ENCODE measurements around the gene SLC35F6.
"Not testable (repeated sequence)": the region's sequence is repeated elsewhere in the genome, so short reads cannot be mapped to it uniquely, and the experiment has no call there.

The SLC35F6 gene

DNA sequence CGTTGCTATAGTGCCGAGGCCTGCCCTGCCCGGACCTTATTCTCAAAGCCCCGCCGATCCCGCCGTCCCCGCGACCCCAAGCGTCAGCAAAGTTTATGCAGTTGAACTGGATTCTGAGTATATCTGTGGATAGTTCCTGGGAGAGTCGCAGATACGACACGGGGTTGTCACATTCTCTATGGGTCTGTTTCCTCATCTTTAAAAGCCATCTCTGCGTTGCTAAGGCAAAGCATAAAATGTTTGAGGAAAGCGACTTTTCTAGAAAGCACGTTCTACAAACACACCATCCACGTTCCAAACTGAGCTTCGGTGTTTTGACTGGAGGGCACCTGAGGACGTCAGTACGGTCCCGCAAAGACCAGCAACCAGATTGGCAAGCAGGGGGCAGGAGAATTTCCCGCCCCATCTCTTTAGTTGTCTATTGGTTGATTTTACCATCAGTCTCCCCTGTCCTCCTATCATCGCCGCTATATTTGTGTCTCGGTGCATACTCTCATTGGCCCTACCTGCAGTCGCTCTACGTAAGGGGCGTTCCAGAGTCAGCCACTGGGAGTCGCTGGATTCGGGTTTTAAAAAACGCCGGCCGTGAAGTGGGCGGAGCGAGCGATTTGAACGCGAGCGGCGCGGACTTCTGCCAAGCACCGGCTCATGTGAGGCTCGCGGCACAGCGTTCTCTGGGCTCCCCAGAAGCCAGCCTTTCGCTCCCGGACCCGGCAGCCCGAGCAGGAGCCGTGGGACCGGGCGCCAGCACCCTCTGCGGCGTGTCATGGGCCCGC, 21.5 kb downstream of the SLC35F6 start, which contains the start of gene CENPA:
CENPA (plus strand) TSS at position 626 of the 776 bp plus-strand sequence; CDS start at position 767, 141 bp downstream.
- H3K4me3 ChIP-seq (ENCODE audit: low read length), result peak within 1 kb of the TSS; percentile 67
- peak; percentile 2 for TF ChIP-seq CTCF (conservative IDR thresholded peaks at IDR 0.05; ENCODE audit: low read depth, low read length)
- peak; percentile 99 for DNase-seq (ENCODE audit: low read depth)

DNA sequence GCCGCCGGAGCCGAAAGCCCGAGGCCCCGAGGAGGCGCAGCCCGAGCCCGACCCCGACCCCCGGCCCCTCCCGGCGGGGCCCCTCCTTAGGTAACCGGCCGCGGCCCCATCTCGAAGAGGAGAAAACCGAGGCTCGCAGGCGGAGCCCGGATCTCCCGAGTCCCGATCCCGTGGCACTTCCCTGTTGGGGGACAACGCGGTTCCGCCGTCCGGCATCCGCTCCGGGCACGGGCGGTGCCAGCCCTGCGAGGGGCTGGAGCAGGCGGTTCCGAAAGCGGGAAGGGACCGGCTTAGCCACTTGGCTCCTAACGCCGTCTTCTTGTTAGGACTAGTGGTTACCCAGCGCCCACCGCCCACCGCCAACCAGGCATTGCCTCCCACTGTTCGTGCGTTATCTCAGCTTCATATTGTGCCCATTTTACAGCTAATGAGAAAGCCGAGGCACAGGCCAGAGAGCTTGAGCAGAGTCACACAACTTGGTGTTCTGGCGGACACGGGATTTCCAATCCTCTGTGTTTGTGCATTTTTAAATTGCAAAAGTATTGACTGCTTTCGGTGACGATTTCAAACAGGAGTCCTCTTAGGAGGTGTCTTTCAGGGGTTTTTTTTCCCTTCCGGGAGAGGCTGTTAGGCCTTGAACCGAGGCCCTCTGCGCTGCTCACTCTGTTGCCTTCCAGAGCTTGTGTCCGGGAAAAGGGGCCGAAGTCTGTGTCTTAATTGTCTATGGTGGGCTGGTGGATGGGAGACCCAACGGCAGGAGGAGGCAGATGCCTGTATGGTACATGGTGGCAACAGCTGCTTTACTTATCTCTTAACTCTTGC, 22.3 kb downstream of the SLC35F6 start:
- no peak for TF ChIP-seq CTCF (conservative IDR thresholded peaks at IDR 0.05; ENCODE audit: low read depth, low read length)
- DNase-seq (ENCODE audit: low read depth), result no peak
- peak overlapping the region; percentile 67 for H3K4me3 ChIP-seq (ENCODE audit: low read length)

DNA sequence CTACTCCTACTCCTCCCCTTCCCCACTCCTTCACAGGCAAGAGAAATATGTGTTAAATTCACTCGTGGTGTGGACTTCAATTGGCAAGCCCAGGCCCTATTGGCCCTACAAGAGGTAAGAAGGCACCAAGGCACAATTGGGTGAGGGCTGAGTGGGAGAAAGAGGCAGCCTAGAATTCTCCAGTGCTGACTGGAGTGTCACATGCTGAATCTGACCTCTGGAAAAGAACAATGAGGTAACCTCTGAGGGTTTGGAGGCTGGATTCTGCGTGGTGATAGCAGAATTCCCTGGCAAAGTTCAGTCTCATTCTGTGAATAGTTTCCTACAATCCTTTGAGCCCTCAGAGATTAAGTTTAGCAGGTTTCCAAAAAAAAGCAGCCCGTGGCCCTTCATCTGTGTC, 28.6 kb downstream of the SLC35F6 start:
- no peak for TF ChIP-seq CTCF (conservative IDR thresholded peaks at IDR 0.05; ENCODE audit: low read depth, low read length)
- no peak for DNase-seq (ENCODE audit: low read depth)
- no peak overlapping the region for H3K4me3 ChIP-seq (ENCODE audit: low read length)

GRCh38 chr2:26793518-26793917, 29.4 kb downstream of the SLC35F6 start:
- H3K4me3 ChIP-seq (ENCODE audit: low read length), result no peak overlapping the region
- no peak for DNase-seq (ENCODE audit: low read depth)
- no peak for TF ChIP-seq CTCF (conservative IDR thresholded peaks at IDR 0.05; ENCODE audit: low read depth, low read length)

DNA sequence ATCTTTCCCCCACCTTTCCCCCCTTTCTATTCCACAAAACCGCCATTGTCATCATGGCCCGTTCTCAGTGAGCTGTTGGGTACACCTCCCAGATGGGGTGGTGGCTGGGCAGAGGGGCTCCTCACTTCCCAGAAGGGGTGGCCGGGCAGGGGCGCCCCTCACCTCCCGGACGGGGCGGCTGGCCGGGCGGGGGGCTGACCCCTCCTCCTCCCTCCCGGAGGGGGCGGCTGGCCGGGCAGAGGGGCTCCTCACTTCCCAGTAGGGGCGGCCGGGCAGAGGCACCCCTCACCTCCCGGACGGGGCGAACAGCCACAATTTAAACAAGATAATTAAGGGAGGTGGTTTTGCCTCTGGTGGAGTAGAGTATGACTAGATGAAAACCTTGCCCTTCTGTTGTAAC, 31.1 kb downstream of the SLC35F6 start:
- H3K4me3 ChIP-seq (ENCODE audit: low read length), result not testable (repeated sequence)

GRCh38 chr2:26801328-26801727, 37.2 kb downstream of the SLC35F6 start:
- no peak overlapping the region for H3K4me3 ChIP-seq (ENCODE audit: low read length)
- TF ChIP-seq CTCF (conservative IDR thresholded peaks at IDR 0.05; ENCODE audit: low read depth, low read length), result no peak
- no peak for DNase-seq (ENCODE audit: low read depth)

More for the DNA sequence above, 31.1 kb downstream of the SLC35F6 start:
- DNase-seq (ENCODE audit: low read depth), result not testable (repeated sequence)

GRCh38 chr2:26801796-26802195, 37.7 kb downstream of the SLC35F6 start:
- TF ChIP-seq CTCF (conservative IDR thresholded peaks at IDR 0.05; ENCODE audit: low read depth, low read length), result no peak

More at GRCh38 chr2:26801796-26802195, 37.7 kb downstream of the SLC35F6 start:
- no peak overlapping the region for H3K4me3 ChIP-seq (ENCODE audit: low read length)
- DNase-seq (ENCODE audit: low read depth), result no peak

All from retinal pigment epithelial cell (primary cell).